ENCODE measurements around the gene SLC30A3. TPM values are rescaled to one million over a fixed set of nuclear protein-coding genes. Genes with fewer than 3 reads are reported as not detected.

The SLC30A3 gene
- total RNA-seq, 4 donors from 2014 or later = not detected

DNA sequence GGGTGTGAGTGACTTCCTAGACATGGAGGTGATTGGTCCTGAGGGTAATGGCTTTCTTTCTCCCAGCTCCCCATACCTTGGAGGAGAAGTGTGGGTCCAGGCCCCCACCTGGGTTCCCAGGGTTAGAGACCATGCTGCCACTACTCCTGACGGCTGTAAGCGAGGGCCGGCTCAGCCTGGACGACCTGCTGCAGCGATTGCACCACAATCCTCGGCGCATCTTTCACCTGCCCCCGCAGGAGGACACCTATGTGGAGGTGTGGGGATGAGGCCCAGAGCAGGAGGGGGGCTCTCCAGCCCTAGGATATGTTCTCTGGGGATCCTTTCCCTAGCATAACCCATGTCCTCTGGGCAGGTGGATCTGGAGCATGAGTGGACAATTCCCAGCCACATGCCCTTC lies 23.9 kb downstream of the SLC30A3 start:
- Histone ChIP-seq H3K4me3 (no peak overlapping the region), H3K27me3 (no peaks in the 10 kb centered on the region), H3K4me1 (peaks cover 0 to 4% (median 0%) of the 10 kb centered on the region in 4 donors), H3K36me3 (peaks cover 81 to 100% (median 100%) of the 10 kb centered on the region in 4 donors), H3K27ac (replicated peaks in 1 of 4) (no peak overlapping the region), H3K9me3 (no peaks in the 10 kb centered on the region)
- no peak for DNase-seq (ENCODE audit: extremely low spot score)
- TF ChIP-seq POLR2A (IDR thresholded peaks at IDR 0.05; ENCODE audit: low read depth) (no peak), EP300 (IDR thresholded peaks at IDR 0.05) (no peak), POLR2AphosphoS5 (IDR thresholded peaks at IDR 0.05) (no peak)
- TF ChIP-seq, protein P1, sequence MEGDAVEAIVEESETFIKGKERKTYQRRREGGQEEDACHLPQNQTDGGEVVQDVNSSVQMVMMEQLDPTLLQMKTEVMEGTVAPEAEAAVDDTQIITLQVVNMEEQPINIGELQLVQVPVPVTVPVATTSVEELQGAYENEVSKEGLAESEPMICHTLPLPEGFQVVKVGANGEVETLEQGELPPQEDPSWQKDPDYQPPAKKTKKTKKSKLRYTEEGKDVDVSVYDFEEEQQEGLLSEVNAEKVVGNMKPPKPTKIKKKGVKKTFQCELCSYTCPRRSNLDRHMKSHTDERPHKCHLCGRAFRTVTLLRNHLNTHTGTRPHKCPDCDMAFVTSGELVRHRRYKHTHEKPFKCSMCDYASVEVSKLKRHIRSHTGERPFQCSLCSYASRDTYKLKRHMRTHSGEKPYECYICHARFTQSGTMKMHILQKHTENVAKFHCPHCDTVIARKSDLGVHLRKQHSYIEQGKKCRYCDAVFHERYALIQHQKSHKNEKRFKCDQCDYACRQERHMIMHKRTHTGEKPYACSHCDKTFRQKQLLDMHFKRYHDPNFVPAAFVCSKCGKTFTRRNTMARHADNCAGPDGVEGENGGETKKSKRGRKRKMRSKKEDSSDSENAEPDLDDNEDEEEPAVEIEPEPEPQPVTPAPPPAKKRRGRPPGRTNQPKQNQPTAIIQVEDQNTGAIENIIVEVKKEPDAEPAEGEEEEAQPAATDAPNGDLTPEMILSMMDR (IDR thresholded peaks at IDR 0.05) = no peak
- intact Hi-C loops (cut with DNase I) = no loop called here
- WGBS = 96% methylated on average over 8 of the region's 8 CpGs

DNA sequence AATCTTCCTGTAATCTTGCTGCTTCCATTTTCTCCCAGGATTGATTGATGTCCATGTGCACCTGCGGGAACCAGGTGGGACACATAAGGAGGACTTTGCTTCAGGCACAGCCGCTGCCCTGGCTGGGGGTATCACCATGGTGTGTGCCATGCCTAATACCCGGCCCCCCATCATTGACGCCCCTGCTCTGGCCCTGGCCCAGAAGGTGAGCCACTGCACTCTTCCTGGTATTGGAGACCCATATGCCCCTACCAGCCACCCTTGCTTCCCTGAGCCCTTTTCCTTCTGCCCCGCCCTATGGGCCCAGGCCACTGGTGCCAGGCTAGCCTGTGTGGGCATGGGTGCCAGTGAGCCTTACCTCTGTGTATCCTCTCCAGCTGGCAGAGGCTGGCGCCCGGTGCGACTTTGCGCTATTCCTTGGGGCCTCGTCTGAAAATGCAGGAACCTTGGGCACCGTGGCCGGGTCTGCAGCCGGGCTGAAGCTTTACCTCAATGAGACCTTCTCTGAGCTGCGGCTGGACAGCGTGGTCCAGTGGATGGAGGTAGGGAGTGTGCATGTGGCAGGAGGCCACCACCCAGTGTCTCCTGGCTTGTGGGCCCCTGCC lies 25.4 kb downstream of the SLC30A3 start:
- no peak for DNase-seq (ENCODE audit: extremely low spot score)
- H3K36me3 ChIP-seq = peaks cover 90 to 100% (median 100%) of the 10 kb centered on the region in 4 donors
- intact Hi-C loops (cut with DNase I) = no loop called here
- H3K4me1 ChIP-seq = no peaks in the 10 kb centered on the region
- no peaks in the 10 kb centered on the region for H3K9me3 ChIP-seq
- no peak for TF ChIP-seq POLR2AphosphoS5 (IDR thresholded peaks at IDR 0.05)
- no peak for TF ChIP-seq POLR2A (IDR thresholded peaks at IDR 0.05; ENCODE audit: low read depth)
- TF ChIP-seq, protein P1 (IDR thresholded peaks at IDR 0.05) = no peak
- TF ChIP-seq EP300 (IDR thresholded peaks at IDR 0.05) = no peak
- WGBS = 90% methylated on average over 11 of the region's 15 CpGs
- H3K27me3 ChIP-seq = no peaks in the 10 kb centered on the region
- no peak overlapping the region for H3K4me3 ChIP-seq
- H3K27ac ChIP-seq (replicated peaks in 1 of 4) = no peak overlapping the region

DNA sequence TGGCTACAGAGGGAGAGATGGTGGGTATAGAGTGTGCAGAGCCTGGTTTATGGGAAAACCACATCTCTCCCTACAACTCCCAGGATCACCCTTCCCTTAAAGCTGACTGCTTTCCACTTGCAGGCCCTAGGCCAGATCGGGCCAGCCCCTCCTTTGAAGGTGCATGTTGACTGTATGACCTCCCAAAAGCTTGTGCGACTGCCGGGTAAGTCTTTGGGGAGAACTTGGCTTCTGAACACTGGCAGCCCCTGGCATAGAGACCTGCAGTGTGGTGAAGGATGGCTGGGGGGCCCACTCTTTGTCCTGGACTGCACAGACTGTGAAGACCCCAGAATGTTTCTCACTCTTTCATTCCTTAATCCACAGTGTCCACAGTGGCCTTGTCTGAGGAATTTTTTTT lies 26.2 kb downstream of the SLC30A3 start:
- intact Hi-C loops (cut with DNase I) = no loop called here
- peaks cover 95 to 100% (median 100%) of the 10 kb centered on the region in 4 donors for H3K36me3 ChIP-seq
- WGBS = 86% methylated on average over 3 of the region's 3 CpGs

DNA sequence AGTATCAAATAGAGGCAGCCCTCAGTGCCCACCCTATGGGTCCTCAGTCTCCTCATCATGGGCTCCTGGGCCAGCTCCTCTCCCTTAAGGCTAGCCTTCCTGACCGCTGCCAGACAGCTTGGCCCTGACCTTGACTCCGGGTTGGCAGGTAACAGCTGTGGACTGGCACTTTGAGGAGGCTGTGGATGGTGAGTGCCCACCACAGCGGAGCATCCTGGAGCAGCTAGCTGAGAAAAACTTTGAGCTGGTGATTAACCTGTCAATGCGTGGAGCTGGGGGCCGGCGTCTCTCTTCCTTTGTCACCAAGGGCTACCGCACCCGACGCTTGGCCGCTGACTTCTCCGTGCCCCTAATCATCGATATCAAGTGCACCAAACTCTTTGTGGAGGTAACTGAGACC lies 26.7 kb downstream of the SLC30A3 start:
- intact Hi-C loops (cut with DNase I) = no loop called here
- Histone ChIP-seq H3K36me3 (peaks cover 95 to 100% (median 100%) of the 10 kb centered on the region in 4 donors), H3K4me1 (no peaks in the 10 kb centered on the region), H3K27me3 (no peaks in the 10 kb centered on the region), H3K4me3 (no peak overlapping the region), H3K9me3 (no peaks in the 10 kb centered on the region), H3K27ac (replicated peaks in 1 of 4) (no peak overlapping the region)
- no peak for DNase-seq (ENCODE audit: extremely low spot score)
- 97% methylated on average over 6 of the region's 12 CpGs for WGBS
- no peak for TF ChIP-seq POLR2AphosphoS5 (IDR thresholded peaks at IDR 0.05)
- TF ChIP-seq, protein P1 (IDR thresholded peaks at IDR 0.05) = no peak
- TF ChIP-seq EP300 (IDR thresholded peaks at IDR 0.05) = no peak
- no peak for TF ChIP-seq POLR2A (IDR thresholded peaks at IDR 0.05; ENCODE audit: low read depth)

More for the DNA sequence above, 26.2 kb downstream of the SLC30A3 start:
- Histone ChIP-seq H3K27me3 (no peaks in the 10 kb centered on the region), H3K4me1 (no peaks in the 10 kb centered on the region), H3K27ac (replicated peaks in 1 of 4) (no peak overlapping the region), H3K9me3 (no peaks in the 10 kb centered on the region), H3K4me3 (no peak overlapping the region)
- DNase-seq (ENCODE audit: extremely low spot score) = no peak
- TF ChIP-seq, protein P1 (IDR thresholded peaks at IDR 0.05) = no peak
- TF ChIP-seq EP300 (IDR thresholded peaks at IDR 0.05) = no peak
- TF ChIP-seq POLR2AphosphoS5 (IDR thresholded peaks at IDR 0.05) = no peak
- TF ChIP-seq POLR2A (IDR thresholded peaks at IDR 0.05; ENCODE audit: low read depth) = no peak

DNA sequence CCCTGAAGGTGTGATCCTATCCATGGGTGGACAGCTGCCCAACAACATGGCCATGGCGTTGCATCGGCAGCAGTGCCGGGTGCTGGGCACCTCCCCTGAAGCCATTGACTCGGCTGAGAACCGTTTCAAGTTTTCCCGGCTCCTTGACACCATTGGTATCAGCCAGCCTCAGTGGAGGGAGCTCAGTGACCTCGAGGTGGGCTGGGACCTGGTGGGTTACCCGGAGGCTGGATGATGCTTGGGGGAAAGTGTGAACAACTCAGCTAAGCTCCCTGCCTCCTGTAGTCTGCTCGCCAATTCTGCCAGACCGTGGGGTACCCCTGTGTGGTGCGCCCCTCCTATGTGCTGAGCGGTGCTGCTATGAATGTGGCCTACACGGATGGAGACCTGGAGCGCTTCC lies 29.5 kb downstream of the SLC30A3 start:
- TF ChIP-seq EP300 (IDR thresholded peaks at IDR 0.05) = no peak
- no peak for TF ChIP-seq POLR2A (IDR thresholded peaks at IDR 0.05; ENCODE audit: low read depth)
- TF ChIP-seq, protein P1 (IDR thresholded peaks at IDR 0.05) = no peak
- TF ChIP-seq POLR2AphosphoS5 (IDR thresholded peaks at IDR 0.05) = no peak
- Histone ChIP-seq H3K36me3 (peaks cover 88 to 100% (median 99%) of the 10 kb centered on the region in 4 donors), H3K27me3 (no peaks in the 10 kb centered on the region), H3K9me3 (no peaks in the 10 kb centered on the region), H3K27ac (replicated peaks in 1 of 4) (no peak overlapping the region), H3K4me1 (no peaks in the 10 kb centered on the region), H3K4me3 (no peak overlapping the region)
- intact Hi-C loops (cut with DNase I) = no loop called here
- no peak for DNase-seq (ENCODE audit: extremely low spot score)
- WGBS = no CpG with 5 or more reads among the region's 14 CpGs
